Ascending aorta (tissue), 1 donor: ENCODE measurements around the gene MTIF3. TPM values are rescaled to one million over a fixed set of nuclear protein-coding genes. Genes with fewer than 3 reads are reported as not detected.

Experiments used
- total RNA-seq: library from RNA; depleted of rRNA; stranded (reverse); fragments of >200 nt; gene quantifications from one replicate; pipeline ENCODE4 v1.1.0, GENCODE V29; 2016

The MTIF3 gene
- total RNA-seq, 1 donor from 2014 or later, result 23.6 TPM

Other genes with a start within 250 kb of the MTIF3 start
- 377 TPM for gene RPL21, start 199.0 kb downstream of the MTIF3 start, total RNA-seq
- 50.4 TPM for gene RASL11A, start 179.7 kb downstream of the MTIF3 start, total RNA-seq
- gene GTF3A, start 25.9 kb downstream of the MTIF3 start, total RNA-seq, result 197 TPM
- gene LNX2, start 170.0 kb upstream of the MTIF3 start, total RNA-seq, result 3.7 TPM
- 91.2 TPM for gene POLR1D, start 171.3 kb upstream of the MTIF3 start, total RNA-seq